Dedifferentiated amniotic fluid mesenchymal stem cell (primary cell): ENCODE results near the gene TEX9.

Experiments used
- DNase-seq: peaks from one replicate; pipeline ENCODE4 v3.0.0-alpha.2; 2016; ENCODE audit errors: extremely low spot score

Gene TEX9

GRCh38 chr15:56445746-56446145, 80.5 kb downstream of the TEX9 start:
- no peak for DNase-seq

- no peak for DNase-seq
Observed at GRCh38 chr15:56454836-56455235, 89.6 kb downstream of the TEX9 start.

- no peak for DNase-seq
Observed at GRCh38 chr15:56456229-56456628, 91.0 kb downstream of the TEX9 start.

- no peak for DNase-seq
Observed at GRCh38 chr15:56459096-56459495, 93.9 kb downstream of the TEX9 start.

- peak; percentile 37 for DNase-seq
Observed at GRCh38 chr15:56460071-56460470, 94.8 kb downstream of the TEX9 start.

GRCh38 chr15:56460947-56461346, 95.7 kb downstream of the TEX9 start:
- no peak for DNase-seq

GRCh38 chr15:56464893-56465520, 99.8 kb downstream of the TEX9 start, which contains the start of gene MNS1:
MNS1 (minus strand) TSS chr15:56465137; CDS start chr15:56464972, 165 bp downstream.
- DNase-seq = peak; percentile 89

GRCh38 chr15:56467616-56468015, 102.4 kb downstream of the TEX9 start:
- DNase-seq = no peak

- no peak for DNase-seq
Observed at GRCh38 chr15:56468401-56468800, 103.2 kb downstream of the TEX9 start.

- no peak for DNase-seq
Observed at GRCh38 chr15:56469483-56469882, 104.3 kb downstream of the TEX9 start.

- DNase-seq = no peak
Observed at GRCh38 chr15:56471440-56472069, 106.3 kb downstream of the TEX9 start.

- DNase-seq = no peak
Observed at GRCh38 chr15:56472278-56472677, 107.1 kb downstream of the TEX9 start.

GRCh38 chr15:56473017-56473416, 107.8 kb downstream of the TEX9 start:
- DNase-seq = no peak

- DNase-seq = no peak
Observed at GRCh38 chr15:56475351-56475750, 110.1 kb downstream of the TEX9 start.
